NB4 (cell line): ENCODE data around the gene GGN.

Source experiments
- CTCF ChIP-seq: IDR thresholded peaks from one replicate; pipeline ENCODE4 v1.5.1; 2012; ENCODE audit warnings: low read depth, low read length
- POLR2A ChIP-seq: IDR thresholded peaks from 2 replicates; pipeline ENCODE4 v1.6.1; 2011; ENCODE audit warnings: mild to moderate bottlenecking; ENCODE audit not compliant: insufficient read length; ENCODE audit errors: extremely low read depth
- TF ChIP-seq, protein P1 (sequence below): IDR thresholded peaks from 2 replicates; pipeline ENCODE4 v1.6.1; 2011; ENCODE audit warnings: low read depth, low read length

DNA sequence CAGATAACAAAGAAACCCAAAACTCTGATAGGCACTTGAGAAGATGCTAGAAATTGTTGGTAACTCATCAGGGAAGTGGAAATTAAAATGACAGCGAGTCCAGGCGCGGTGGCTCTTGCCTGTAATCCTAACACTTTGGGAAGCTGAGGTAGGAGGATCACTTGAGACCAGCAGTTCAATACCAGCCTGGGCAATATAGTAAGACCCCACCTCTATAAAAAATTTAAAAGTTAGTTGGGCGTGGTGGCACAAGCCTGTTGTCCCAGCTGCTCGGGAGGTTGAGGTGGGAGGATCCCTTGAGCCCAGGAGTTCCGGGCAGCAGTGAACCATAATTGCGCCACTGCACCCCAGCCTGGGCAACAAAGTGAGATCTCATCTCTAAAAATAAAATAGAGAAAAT is 43.1 kb upstream of the GGN start:
- TF ChIP-seq CTCF (no peak), POLR2A (no peak)
- TF ChIP-seq, protein P1, sequence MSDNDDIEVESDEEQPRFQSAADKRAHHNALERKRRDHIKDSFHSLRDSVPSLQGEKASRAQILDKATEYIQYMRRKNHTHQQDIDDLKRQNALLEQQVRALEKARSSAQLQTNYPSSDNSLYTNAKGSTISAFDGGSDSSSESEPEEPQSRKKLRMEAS: no peak
